Activated naive CD4-positive, alpha-beta T cell treated with Interleukin-2 at 50 U/mL for 16 hours (primary cell): ENCODE data around the gene TTI1.

Source experiments
- DNase-seq: peaks from one replicate; pipeline ENCODE4 v3.0.0-alpha.2; 2020

The TTI1 gene

GRCh38 chr20:38033330-38034107, at the start of gene TTI1, which contains the start of gene RPRD1B:
Gene TTI1, minus strand, starts transcription at chr20:38033456. Its CDS starts 19,640 bp downstream, at chr20:38013816.
Gene RPRD1B, plus strand, starts transcription at chr20:38033746. Its CDS starts 202 bp downstream, at chr20:38033948.
- DNase-seq: peak; percentile 91

- DNase-seq: no peak
Measured at GRCh38 chr20:38082894-38083293, 49.6 kb upstream of the TTI1 start.

- DNase-seq: no peak
Measured at GRCh38 chr20:38081575-38081974, 48.3 kb upstream of the TTI1 start.

GRCh38 chr20:38079353-38079752, 46.1 kb upstream of the TTI1 start:
- no peak for DNase-seq

- DNase-seq: no peak
Measured at GRCh38 chr20:38078084-38078483, 44.8 kb upstream of the TTI1 start.

- no peak for DNase-seq
Measured at GRCh38 chr20:38076548-38076947, 43.3 kb upstream of the TTI1 start.

- no peak for DNase-seq
Measured at GRCh38 chr20:38075161-38075998, 42.1 kb upstream of the TTI1 start.

GRCh38 chr20:38073307-38074071, 40.2 kb upstream of the TTI1 start:
- no peak for DNase-seq

- DNase-seq: no peak
Measured at GRCh38 chr20:38072898-38073297, 39.6 kb upstream of the TTI1 start.

GRCh38 chr20:38067717-38068365, 34.6 kb upstream of the TTI1 start:
- DNase-seq: no peak

GRCh38 chr20:38066969-38067716, 33.9 kb upstream of the TTI1 start:
- no peak for DNase-seq

GRCh38 chr20:38065764-38066375, 32.6 kb upstream of the TTI1 start:
- DNase-seq: no peak

GRCh38 chr20:38063911-38064530, 30.8 kb upstream of the TTI1 start:
- no peak for DNase-seq

- no peak for DNase-seq
Measured at GRCh38 chr20:38062890-38063289, 29.6 kb upstream of the TTI1 start.

- no peak for DNase-seq
Measured at GRCh38 chr20:38061109-38061508, 27.9 kb upstream of the TTI1 start.

GRCh38 chr20:38060536-38060935, 27.3 kb upstream of the TTI1 start:
- DNase-seq: no peak

GRCh38 chr20:38059832-38060231, 26.6 kb upstream of the TTI1 start:
- no peak for DNase-seq

GRCh38 chr20:38057351-38057972, 24.2 kb upstream of the TTI1 start:
- DNase-seq: peak; percentile 74

GRCh38 chr20:38055848-38056247, 22.6 kb upstream of the TTI1 start:
- DNase-seq: no peak

- DNase-seq: no peak
Measured at GRCh38 chr20:38055294-38055693, 22.0 kb upstream of the TTI1 start.
